Thyroid gland (tissue), 4 donors: ENCODE results near the gene QRICH2. TPM values are rescaled to one million over a fixed set of nuclear protein-coding genes. Genes with fewer than 3 reads are reported as not detected.
"Not testable (repeated sequence)": the region's sequence is repeated elsewhere in the genome, so short reads cannot be mapped to it uniquely, and the experiment has no call there.

Experiments used
- DNase-seq, 2 donors: peaks; one replicate each; pipeline ENCODE4 v3.0.0-alpha.2; 2019
- H3K27ac ChIP-seq, 3 donors: fragments of 200-600 bp; sonication (generic); 1 replicate in 2 of 3; 2 replicates in 1 of 3; pipeline ENCODE4 v1.5.1; 2016 to 2019; ENCODE audit warnings: mild to moderate bottlenecking in 1 of 3, moderate library complexity in 1 of 3
- H3K27me3 ChIP-seq: fragments of 200-600 bp; sonication (generic); one replicate; pipeline ENCODE4 v1.5.1; 2019
- H3K36me3 ChIP-seq, 2 donors: fragments of 200-600 bp; sonication (generic); one replicate each; pipeline ENCODE4 v1.5.1; 2016 to 2019
- H3K4me1 ChIP-seq, 2 donors: fragments of 200-600 bp; sonication (generic); one replicate each; pipeline ENCODE4 v1.5.1; 2017 to 2019
- H3K4me3 ChIP-seq, 3 donors: fragments of 200-600 bp; sonication (generic); replicated peaks in 1 of 3; 1 replicate in 2 of 3; 2 replicates in 1 of 3; pipeline ENCODE4 v1.5.1; 2016; ENCODE audit warnings: mild to moderate bottlenecking in 1 of 3
- H3K9me3 ChIP-seq: fragments of 200-600 bp; sonication (generic); one replicate; pipeline ENCODE4 v1.5.1; 2017
- POLR2A ChIP-seq, 2 donors: fragments of 450-650 bp; IDR thresholded peaks; one replicate each; pipeline ENCODE4 v1.6.1; 2017; ENCODE audit warnings: antibody characterized with exemption in 2 of 2, mild to moderate bottlenecking in 2 of 2, moderate library complexity in 1 of 2
- WGBS, 2 donors: methylation state at CpG; one replicate each; pipeline ENCODE4 v1.1.5; 2017; 5-methylcytosine and 5-hydroxymethylcytosine counted together
- intact Hi-C: fragments of 100-400 bp; cut with DNase I; formaldehyde crosslinking; loops from one replicate; pipeline ENCODE4 v1.15.1; 2023
- total RNA-seq, 4 donors: library from RNA; depleted of rRNA; stranded (reverse); fragments of >200 nt; gene quantifications; one replicate each; pipeline ENCODE4 v1.2.3, GENCODE V29; 2016
- TF ChIP-seq, protein P1 (sequence below), 6 experiments: fragments of 200-600 bp in 3 of 6; fragments of 450-650 bp in 3 of 6; sonication (generic) in 3 of 6; IDR thresholded peaks; one replicate each; pipeline ENCODE4 v1.5.1; 2016 to 2019; ENCODE audit warnings: antibody characterized with exemption in 6 of 6, mild to moderate bottlenecking in 2 of 6, inconsistent platforms in 1 of 6, moderate library complexity in 1 of 6

QRICH2 gene
- total RNA-seq, 4 donors from 2014 or later = 6.6 to 14.3 (median 9.9) TPM

DNA sequence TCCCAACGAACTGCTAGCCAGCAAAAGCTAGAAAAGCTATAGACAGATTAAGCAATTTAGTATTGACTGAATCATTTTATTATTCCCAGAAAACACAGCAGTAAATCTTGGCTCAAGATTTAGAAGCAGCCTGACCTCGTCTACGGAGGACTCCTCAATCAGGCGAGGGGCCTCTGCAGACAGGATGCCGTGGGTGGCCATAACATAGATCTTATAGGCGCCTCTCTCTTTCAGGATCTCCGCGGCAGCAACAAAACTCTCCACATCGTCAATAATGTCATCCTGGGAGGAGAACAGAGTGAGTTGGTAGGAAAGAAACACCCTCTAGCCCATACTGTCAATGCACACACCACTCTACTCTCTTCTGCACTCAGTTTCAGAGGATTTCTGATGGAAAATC is 4.7 kb upstream of the QRICH2 start:
- H3K4me1 ChIP-seq = peaks cover 10 to 13% of the 10 kb centered on the region in 2 donors
- no peaks in the 10 kb centered on the region for H3K27me3 ChIP-seq
- H3K27ac ChIP-seq = no peak overlapping the region
- 89 to 91% methylated on average over 9 of the region's 9 CpGs for WGBS, 2 donors
- H3K9me3 ChIP-seq = no peaks in the 10 kb centered on the region
- DNase-seq = no peak
- H3K4me3 ChIP-seq = no peak overlapping the region
- intact Hi-C loops = no loop called here
- TF ChIP-seq, protein P1, sequence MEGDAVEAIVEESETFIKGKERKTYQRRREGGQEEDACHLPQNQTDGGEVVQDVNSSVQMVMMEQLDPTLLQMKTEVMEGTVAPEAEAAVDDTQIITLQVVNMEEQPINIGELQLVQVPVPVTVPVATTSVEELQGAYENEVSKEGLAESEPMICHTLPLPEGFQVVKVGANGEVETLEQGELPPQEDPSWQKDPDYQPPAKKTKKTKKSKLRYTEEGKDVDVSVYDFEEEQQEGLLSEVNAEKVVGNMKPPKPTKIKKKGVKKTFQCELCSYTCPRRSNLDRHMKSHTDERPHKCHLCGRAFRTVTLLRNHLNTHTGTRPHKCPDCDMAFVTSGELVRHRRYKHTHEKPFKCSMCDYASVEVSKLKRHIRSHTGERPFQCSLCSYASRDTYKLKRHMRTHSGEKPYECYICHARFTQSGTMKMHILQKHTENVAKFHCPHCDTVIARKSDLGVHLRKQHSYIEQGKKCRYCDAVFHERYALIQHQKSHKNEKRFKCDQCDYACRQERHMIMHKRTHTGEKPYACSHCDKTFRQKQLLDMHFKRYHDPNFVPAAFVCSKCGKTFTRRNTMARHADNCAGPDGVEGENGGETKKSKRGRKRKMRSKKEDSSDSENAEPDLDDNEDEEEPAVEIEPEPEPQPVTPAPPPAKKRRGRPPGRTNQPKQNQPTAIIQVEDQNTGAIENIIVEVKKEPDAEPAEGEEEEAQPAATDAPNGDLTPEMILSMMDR (IDR thresholded peaks at IDR 0.05) = no peak
- no peak for TF ChIP-seq POLR2A (IDR thresholded peaks at IDR 0.05)
- H3K36me3 ChIP-seq = peaks cover 27 to 41% of the 10 kb centered on the region in 2 donors

GRCh38 chr17:76309461-76309860 is 1.4 kb upstream of the QRICH2 start:
- TF ChIP-seq, protein P1 (IDR thresholded peaks at IDR 0.05) = no peak
- TF ChIP-seq POLR2A (IDR thresholded peaks at IDR 0.05) = no peak
- WGBS, 2 donors = 79 to 85% methylated on average over 4 of the region's 4 CpGs
- H3K9me3 ChIP-seq = no peaks in the 10 kb centered on the region
- peaks cover 36 to 47% of the 10 kb centered on the region in 2 donors for H3K36me3 ChIP-seq
- no peak for DNase-seq
- H3K27ac ChIP-seq = no peak overlapping the region
- no peak overlapping the region for H3K4me3 ChIP-seq
- no peaks in the 10 kb centered on the region for H3K27me3 ChIP-seq
- intact Hi-C loops = loop anchor here (5.0 kb wide), 1 partner anchor 148 kb away; no protein-coding TSS in a partner anchor
- H3K4me1 ChIP-seq = no peaks in the 10 kb centered on the region

GRCh38 chr17:76307299-76307965 is 644 bp downstream of the QRICH2 start:
- no peak for DNase-seq
- H3K27ac ChIP-seq = no peak overlapping the region
- TF ChIP-seq, protein P1 (IDR thresholded peaks at IDR 0.05) = no peak
- no peak for TF ChIP-seq POLR2A (IDR thresholded peaks at IDR 0.05)
- no peaks in the 10 kb centered on the region for H3K27me3 ChIP-seq
- H3K36me3 ChIP-seq = peaks cover 31 to 33% of the 10 kb centered on the region in 2 donors
- H3K4me3 ChIP-seq = no peak overlapping the region
- intact Hi-C loops = loop anchor here (5.0 kb wide), 1 partner anchor 150 kb away; no protein-coding TSS in a partner anchor
- 97% methylated on average over 47 to 53 of the region's 58 CpGs for WGBS, 2 donors
- no peaks in the 10 kb centered on the region for H3K9me3 ChIP-seq
- no peaks in the 10 kb centered on the region for H3K4me1 ChIP-seq

- peaks cover 11 to 12% of the 10 kb centered on the region in 2 donors for H3K36me3 ChIP-seq
- not testable (repeated sequence) for H3K27me3 ChIP-seq, H3K27ac ChIP-seq, H3K4me1 ChIP-seq, H3K9me3 ChIP-seq, H3K4me3 ChIP-seq, DNase-seq
- 92 to 98% methylated on average over 3 of the region's 3 CpGs for WGBS, 2 donors
- intact Hi-C loops = loop anchor here (2.0 to 5.0 kb wide), 2 partner anchors 94 to 152 kb away; no protein-coding TSS in a partner anchor
Observed at GRCh38 chr17:76305135-76305454, 3.0 kb downstream of the QRICH2 start.

DNA sequence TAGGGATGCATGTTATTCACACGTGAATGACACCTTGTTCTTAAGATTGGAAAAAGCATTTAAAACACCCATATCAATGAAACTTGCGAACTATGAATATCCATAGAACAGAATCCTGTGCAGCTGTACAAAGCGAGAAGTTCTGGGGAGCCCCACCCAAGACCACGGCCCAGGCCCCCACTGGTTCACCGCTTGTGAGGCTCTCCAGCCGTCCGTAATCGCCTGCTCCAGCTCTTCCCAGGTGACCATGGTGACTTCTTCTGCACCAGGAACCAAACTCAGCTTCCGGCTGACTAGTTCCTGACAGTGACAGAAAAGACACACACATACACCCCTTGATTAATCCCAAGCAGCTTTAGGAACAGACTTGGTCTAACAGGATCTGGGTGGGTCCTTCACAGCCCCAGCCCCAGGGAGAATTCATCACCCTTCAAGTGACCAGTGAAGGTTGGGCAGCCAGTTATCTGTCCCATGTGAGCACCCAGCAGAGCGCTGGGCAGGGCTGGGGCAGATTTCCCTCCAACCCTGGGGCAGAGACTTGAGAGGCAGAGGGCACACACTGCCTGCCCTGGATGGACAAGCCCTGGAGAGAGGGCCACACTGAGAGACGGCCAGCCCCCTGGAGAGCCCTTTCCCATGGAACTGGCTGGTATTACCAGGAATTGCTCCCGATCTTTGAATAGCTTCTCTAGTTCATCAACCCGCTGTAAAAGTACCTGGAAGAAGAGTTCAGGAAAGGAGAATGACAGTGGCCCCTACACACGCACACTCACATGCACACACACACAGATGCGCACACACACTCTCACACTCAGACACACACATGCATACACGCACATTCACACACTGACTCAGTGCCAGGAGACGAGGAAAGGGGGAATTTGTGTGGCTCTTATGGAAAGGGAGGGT is 3.6 kb downstream of the QRICH2 start:
- no peak for DNase-seq
- no peaks in the 10 kb centered on the region for H3K9me3 ChIP-seq
- no peak for TF ChIP-seq POLR2A (IDR thresholded peaks at IDR 0.05)
- TF ChIP-seq, protein P1 (IDR thresholded peaks at IDR 0.05) = no peak
- no peaks in the 10 kb centered on the region for H3K4me1 ChIP-seq
- H3K27ac ChIP-seq = no peak overlapping the region
- H3K4me3 ChIP-seq = no peak overlapping the region
- peaks cover 8 to 12% of the 10 kb centered on the region in 2 donors for H3K36me3 ChIP-seq
- H3K27me3 ChIP-seq = no peaks in the 10 kb centered on the region
- 89% methylated on average over 16 to 17 of the region's 17 CpGs for WGBS, 2 donors
- intact Hi-C loops = loop anchor here (2.0 to 5.0 kb wide), 2 partner anchors 94 to 153 kb away; no protein-coding TSS in a partner anchor
